Mucosa of rectum (tissue), 2 donors: Measurements from ENCODE around the gene RAPGEFL1.

ENCODE experiments used
- H3K27ac ChIP-seq, 2 donors: one replicate each; pipeline ENCODE4 v1.7.0; 2013; ENCODE audit warnings: inconsistent platforms in 2 of 2, low read depth in 2 of 2, low read length in 2 of 2
- H3K27me3 ChIP-seq, 2 donors: one replicate each; pipeline ENCODE4 v1.7.0; 2013; ENCODE audit warnings: low read length in 2 of 2; ENCODE audit not compliant: control insufficient read depth in 2 of 2, insufficient read depth in 2 of 2
- H3K36me3 ChIP-seq, 2 donors: one replicate each; pipeline ENCODE4 v1.7.0; 2013; ENCODE audit warnings: low read length in 2 of 2; ENCODE audit not compliant: control insufficient read depth in 2 of 2, insufficient read depth in 2 of 2
- H3K4me1 ChIP-seq, 2 donors: one replicate each; pipeline ENCODE4 v1.7.0; 2013; ENCODE audit warnings: low read length in 2 of 2, mild to moderate bottlenecking in 1 of 2; ENCODE audit not compliant: control insufficient read depth in 2 of 2, insufficient read depth in 2 of 2
- H3K4me3 ChIP-seq, 2 donors: one replicate each; pipeline ENCODE4 v1.7.0; 2013; ENCODE audit warnings: low read length in 2 of 2
- H3K9ac ChIP-seq, 2 donors: one replicate each; pipeline ENCODE4 v1.7.0; 2013; ENCODE audit warnings: low read length in 2 of 2, low read depth in 1 of 2, mild to moderate bottlenecking in 1 of 2
- H3K9me3 ChIP-seq, 2 donors: one replicate each; pipeline ENCODE4 v1.7.0; 2013; ENCODE audit warnings: low read length in 2 of 2; ENCODE audit not compliant: control insufficient read depth in 2 of 2
- donor health status: healthy.
- donor health status: Normal muscosa, but diverticular disease.

RAPGEFL1 gene

DNA sequence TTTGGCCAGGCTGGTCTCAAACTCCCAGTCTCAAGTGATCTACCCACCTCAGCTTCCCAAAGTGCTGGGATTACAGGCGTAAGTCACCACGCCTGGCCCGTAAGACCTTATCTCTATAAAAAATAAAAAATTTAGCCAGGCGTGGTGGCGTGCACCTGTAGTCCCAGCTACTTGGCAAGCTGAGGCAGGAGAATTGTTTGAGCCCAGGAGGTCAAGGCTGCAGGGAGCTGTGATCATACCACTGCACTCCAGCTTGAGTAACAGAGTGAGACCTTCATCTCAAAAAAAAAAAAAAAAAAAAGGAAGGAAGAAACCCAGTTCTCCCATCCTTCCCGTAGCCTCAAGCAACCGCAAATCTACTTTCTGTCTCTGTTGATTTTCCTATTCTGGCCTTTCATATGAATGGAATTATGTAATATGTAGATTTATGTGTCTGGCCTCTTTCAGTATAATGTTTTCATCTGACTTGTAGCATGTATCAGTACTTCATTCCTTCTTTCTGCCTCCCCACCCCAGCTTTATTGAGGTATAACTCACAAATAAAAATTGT, 25.8 kb upstream of the RAPGEFL1 start:
- peaks cover 39 to 69% of the 10 kb centered on the region in 2 donors for H3K36me3 ChIP-seq
- no peak overlapping the region for H3K27ac ChIP-seq
- H3K27me3 ChIP-seq = no peaks in the 10 kb centered on the region
- H3K4me3 ChIP-seq = no peak overlapping the region
- peaks cover 0 to 3% of the 10 kb centered on the region in 2 donors for H3K4me1 ChIP-seq
- H3K9me3 ChIP-seq = no peaks in the 10 kb centered on the region
- H3K9ac ChIP-seq = no peak overlapping the region

DNA sequence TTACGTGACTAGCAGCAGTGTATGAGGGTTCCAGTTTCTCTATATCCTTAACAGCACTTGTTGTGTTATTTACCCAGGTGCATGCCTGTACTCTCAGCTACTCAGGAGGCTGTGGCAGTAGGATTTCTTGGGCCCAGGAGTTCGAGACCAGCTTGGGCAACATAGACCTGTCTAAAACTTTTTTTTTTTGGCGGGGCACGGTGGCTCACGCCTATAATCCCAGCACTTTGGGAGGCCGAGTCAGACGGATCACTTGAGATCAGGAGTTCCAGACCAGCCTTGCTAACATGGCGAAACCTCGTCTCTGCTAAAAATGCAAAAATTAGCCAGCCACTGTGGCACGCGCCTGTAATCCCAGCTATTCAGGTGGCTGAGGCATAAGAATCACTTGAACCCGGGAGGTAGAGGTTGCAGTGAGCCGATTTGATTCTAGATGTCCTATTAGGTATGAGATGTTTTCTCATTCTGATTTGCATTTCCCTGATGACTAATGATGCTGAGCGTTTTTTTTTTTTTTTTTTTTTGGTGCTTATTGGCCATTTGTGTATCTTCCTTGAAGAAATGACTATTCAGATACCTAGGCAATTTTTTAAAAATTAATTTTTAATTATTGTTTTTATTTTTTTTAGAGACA, 23.6 kb upstream of the RAPGEFL1 start:
- H3K9ac ChIP-seq = no peak overlapping the region
- H3K4me3 ChIP-seq = no peak overlapping the region
- peaks cover 0 to 3% of the 10 kb centered on the region in 2 donors for H3K4me1 ChIP-seq
- no peaks in the 10 kb centered on the region for H3K27me3 ChIP-seq
- H3K27ac ChIP-seq = no peak overlapping the region
- H3K36me3 ChIP-seq = peaks cover 25 to 49% of the 10 kb centered on the region in 2 donors
- H3K9me3 ChIP-seq = no peaks in the 10 kb centered on the region

DNA sequence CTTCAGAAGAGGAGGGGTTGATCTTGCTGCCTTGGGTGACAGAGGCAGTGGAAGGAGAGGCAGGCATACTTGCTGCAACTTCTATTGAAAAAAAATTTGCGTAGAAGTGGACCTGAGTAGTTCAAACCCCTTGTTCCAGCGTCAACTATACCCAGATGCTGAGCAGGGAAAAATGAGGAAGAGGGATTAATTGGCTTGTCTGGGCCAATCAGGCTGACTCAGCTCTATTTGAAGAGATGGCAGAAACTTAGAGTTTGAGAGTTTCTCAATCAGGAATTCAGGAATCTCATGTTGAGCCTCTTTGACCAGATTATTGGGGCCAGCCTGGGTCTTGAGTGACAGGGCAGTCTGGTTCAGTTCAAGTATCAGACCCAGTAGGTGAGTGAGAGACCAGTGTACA, 19.3 kb upstream of the RAPGEFL1 start:
- no peak overlapping the region for H3K27ac ChIP-seq
- H3K4me1 ChIP-seq = peaks cover 0 to 3% of the 10 kb centered on the region in 2 donors
- H3K4me3 ChIP-seq = no peak overlapping the region
- H3K9ac ChIP-seq = no peak overlapping the region
- H3K9me3 ChIP-seq = no peaks in the 10 kb centered on the region
- H3K27me3 ChIP-seq = no peaks in the 10 kb centered on the region
- peaks cover 30 to 37% of the 10 kb centered on the region in 2 donors for H3K36me3 ChIP-seq

DNA sequence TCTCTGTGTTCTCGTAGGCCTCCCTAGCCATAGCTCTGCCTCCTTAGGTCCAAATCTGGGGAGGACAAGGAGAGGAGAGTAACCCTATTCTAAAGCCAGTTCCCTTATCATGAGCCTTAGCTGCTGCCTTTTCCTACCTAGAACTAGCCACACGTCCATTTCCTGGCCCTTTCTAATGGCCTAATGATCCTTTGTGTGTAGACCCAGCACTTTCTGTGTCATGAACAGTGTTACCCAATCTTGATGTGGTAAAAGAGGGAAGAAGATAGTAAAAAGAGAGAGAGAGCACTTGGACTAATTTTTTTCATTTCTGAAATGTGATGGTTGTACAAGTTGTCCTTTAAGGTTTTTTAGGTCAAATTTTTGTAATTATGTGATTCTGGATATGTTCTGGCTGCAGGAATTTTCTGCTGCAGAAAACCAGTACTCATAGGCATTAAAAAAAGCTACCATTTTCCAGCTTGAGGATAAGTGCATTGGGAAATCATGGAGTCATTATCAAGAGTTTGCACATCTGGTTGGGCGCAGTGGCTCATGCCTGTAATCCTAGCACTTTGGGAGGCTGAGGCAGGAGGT, 18.7 kb upstream of the RAPGEFL1 start:
- Histone ChIP-seq H3K27me3 (no peaks in the 10 kb centered on the region), H3K9ac (no peak overlapping the region), H3K27ac (no peak overlapping the region), H3K36me3 (peaks cover 30 to 38% of the 10 kb centered on the region in 2 donors), H3K4me1 (peaks cover 0 to 3% of the 10 kb centered on the region in 2 donors), H3K9me3 (no peaks in the 10 kb centered on the region), H3K4me3 (no peak overlapping the region)

DNA sequence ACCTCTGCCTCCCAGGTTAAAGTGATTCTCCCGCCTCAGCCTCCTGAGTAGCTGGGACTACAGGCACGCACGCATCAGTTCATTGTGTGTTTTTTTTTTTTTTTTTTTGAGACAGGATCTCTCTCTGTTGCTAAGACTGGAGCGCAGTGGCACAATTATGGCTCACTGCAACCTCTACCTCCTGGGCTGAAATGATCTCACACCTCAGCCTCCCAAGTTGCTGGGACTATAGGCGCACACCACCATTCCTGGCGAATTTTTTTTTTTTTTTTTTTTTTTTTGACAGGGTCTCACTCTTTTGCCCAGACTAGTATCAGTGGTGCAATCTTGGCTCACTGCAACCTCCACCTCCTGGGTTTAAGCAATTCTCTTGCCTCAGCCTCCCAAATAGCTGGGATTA, 17.8 kb upstream of the RAPGEFL1 start:
- Histone ChIP-seq H3K36me3 (peaks cover 34 to 40% of the 10 kb centered on the region in 2 donors), H3K4me3 (no peak overlapping the region), H3K27ac (no peak overlapping the region), H3K9me3 (no peaks in the 10 kb centered on the region), H3K9ac (no peak overlapping the region), H3K27me3 (no peaks in the 10 kb centered on the region), H3K4me1 (no peaks in the 10 kb centered on the region)

DNA sequence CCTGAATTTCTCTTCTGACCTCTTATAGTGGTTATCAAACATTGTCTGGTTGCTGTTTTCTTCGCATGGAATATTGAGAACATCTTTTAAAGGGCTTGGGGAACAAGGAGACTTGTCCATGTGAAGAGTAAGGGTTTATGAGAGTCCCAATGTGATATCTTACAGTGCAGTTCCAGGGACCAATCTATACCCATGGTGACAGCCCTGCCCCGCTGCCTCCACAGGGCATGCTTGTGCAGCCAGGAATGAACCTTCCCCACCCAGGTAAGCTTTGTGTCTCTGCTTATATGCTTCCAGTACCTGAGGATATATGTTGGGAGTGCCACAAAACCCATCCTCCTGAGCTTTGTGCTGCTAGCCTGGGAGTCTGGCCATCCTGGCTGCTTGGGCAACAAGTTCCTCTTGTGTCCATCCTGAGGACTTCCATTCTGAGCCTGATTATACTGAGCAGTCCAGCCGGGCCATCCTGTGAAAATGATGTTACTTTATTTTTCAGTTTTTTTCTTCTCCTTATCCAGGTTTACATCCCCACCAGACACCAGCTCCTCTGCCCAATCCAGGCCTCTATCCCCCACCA, 9.5 kb upstream of the RAPGEFL1 start:
- H3K4me1 ChIP-seq = no peaks in the 10 kb centered on the region
- H3K27me3 ChIP-seq = no peaks in the 10 kb centered on the region
- no peak overlapping the region for H3K27ac ChIP-seq
- no peaks in the 10 kb centered on the region for H3K9me3 ChIP-seq
- no peak overlapping the region for H3K4me3 ChIP-seq
- H3K36me3 ChIP-seq = peaks cover 59 to 77% of the 10 kb centered on the region in 2 donors
- no peak overlapping the region for H3K9ac ChIP-seq

DNA sequence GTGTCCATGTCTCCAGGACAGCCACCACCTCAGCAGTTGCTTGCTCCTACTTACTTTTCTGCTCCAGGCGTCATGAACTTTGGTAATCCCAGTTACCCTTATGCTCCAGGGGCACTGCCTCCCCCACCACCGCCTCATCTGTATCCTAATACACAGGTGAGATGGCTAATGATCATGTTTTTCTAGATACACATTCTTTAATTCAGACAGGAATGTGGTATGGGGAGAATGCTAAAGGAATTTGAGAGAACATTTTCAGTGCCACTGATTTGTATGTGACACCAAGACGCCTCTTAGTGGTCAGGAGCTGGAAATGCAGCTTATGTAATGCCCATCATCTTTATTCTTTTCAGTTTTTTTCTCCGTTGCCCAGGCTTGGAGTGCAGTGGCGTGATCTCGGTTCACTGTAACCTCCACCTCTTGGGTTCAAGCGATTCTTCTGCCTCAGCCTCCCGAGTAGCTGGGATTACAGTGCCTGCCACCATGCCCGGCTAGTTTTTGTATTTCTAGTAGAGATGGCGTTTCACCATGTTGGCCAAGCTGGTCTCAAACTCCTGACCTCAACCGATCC, 8.9 kb upstream of the RAPGEFL1 start:
- H3K27ac ChIP-seq = no peak overlapping the region
- H3K4me1 ChIP-seq = no peaks in the 10 kb centered on the region
- no peaks in the 10 kb centered on the region for H3K27me3 ChIP-seq
- H3K9me3 ChIP-seq = no peaks in the 10 kb centered on the region
- H3K36me3 ChIP-seq = peaks cover 54 to 73% of the 10 kb centered on the region in 2 donors
- no peak overlapping the region for H3K9ac ChIP-seq
- H3K4me3 ChIP-seq = no peak overlapping the region

DNA sequence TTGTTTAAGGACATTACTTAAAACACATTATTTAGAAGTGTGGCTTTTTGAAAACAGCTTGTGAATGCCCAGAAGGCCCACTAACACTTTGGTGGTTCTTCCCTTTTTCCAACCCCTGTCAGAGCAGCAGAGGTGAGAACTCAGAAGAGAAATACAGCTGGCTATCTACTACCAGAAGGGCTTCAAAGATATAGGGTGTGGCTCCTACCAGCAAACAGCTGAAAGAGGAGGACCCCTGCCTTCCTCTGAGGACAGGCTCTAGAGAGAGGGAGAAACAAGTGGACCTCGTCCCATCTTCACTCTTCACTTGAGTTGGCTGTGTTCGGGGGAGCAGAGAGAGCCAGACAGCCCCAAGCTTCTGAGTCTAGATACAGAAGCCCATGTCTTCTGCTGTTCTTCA, 6.9 kb upstream of the RAPGEFL1 start:
- peaks cover 45 to 58% of the 10 kb centered on the region in 2 donors for H3K36me3 ChIP-seq
- H3K9me3 ChIP-seq = no peaks in the 10 kb centered on the region

DNA sequence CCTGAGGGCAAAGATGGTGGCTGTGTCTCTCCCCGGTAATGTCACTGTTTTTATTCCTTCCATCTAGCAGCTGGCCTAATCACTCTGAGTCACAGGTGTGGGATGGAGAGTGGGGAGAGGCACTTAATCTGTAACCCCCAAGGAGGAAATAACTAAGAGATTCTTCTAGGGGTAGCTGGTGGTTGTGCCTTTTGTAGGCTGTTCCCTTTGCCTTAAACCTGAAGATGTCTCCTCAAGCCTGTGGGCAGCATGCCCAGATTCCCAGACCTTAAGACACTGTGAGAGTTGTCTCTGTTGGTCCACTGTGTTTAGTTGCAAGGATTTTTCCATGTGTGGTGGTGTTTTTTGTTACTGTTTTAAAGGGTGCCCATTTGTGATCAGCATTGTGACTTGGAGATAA, 5.5 kb upstream of the RAPGEFL1 start:
- H3K27ac ChIP-seq = no peak overlapping the region
- H3K4me1 ChIP-seq = peaks cover 7 to 9% of the 10 kb centered on the region in 2 donors
- no peaks in the 10 kb centered on the region for H3K27me3 ChIP-seq
- H3K9ac ChIP-seq = no peak overlapping the region
- H3K4me3 ChIP-seq = no peak overlapping the region
- H3K36me3 ChIP-seq = peaks cover 37 to 48% of the 10 kb centered on the region in 2 donors
- no peaks in the 10 kb centered on the region for H3K9me3 ChIP-seq

More for the DNA sequence above, 6.9 kb upstream of the RAPGEFL1 start:
- no peaks in the 10 kb centered on the region for H3K27me3 ChIP-seq
- no peak overlapping the region for H3K27ac ChIP-seq
- no peak overlapping the region for H3K9ac ChIP-seq
- H3K4me3 ChIP-seq = no peak overlapping the region
- no peaks in the 10 kb centered on the region for H3K4me1 ChIP-seq
